Activated naive CD8-positive, alpha-beta T cell treated with anti-CD3 and anti-CD28 coated beads, Interleukin-2, amount 10 ng/mL, durations not matched to agents 7 days and 5 days (primary cell): ENCODE data around the gene PPM1D. TPM values are rescaled to one million over a fixed set of nuclear protein-coding genes. Genes with fewer than 3 reads are reported as not detected.
"Not testable (repeated sequence)": the region's sequence is repeated elsewhere in the genome, so short reads cannot be mapped to it uniquely, and the experiment has no call there.

Experiments used
- ATAC-seq: fragments of 150-1000 bp; cut with Tn5 transposase; one replicate; pipeline ENCODE4 v1.10.0; 2021; ENCODE audit warnings: low read depth, moderate library complexity
- POLR2A ChIA-PET: fragments of 350-600 bp; sonication (Branson Sonifier 250); formaldehyde crosslinking; loops from one replicate; lab custom pipeline; 2021; ENCODE audit warnings: antibody characterized with exemption; lab: Charles Lee
- DNase-seq: peaks from one replicate; pipeline ENCODE4 v3.0.0; 2021
- H3K27ac Mint-ChIP-seq: one replicate; pipeline ENCODE4 v1.8.0; 2022; ENCODE audit warnings: mild to moderate bottlenecking, mixed read lengths
- H3K27me3 Mint-ChIP-seq: one replicate; pipeline ENCODE4 v1.8.0; 2022; ENCODE audit warnings: mild to moderate bottlenecking, moderate library complexity, mixed read lengths
- H3K36me3 Mint-ChIP-seq: one replicate; pipeline ENCODE4 v1.8.0; 2021; ENCODE audit warnings: mild to moderate bottlenecking, mixed read lengths
- H3K4me1 Mint-ChIP-seq: one replicate; pipeline ENCODE4 v1.8.0; 2021; ENCODE audit warnings: mixed read lengths
- H3K4me3 Mint-ChIP-seq: one replicate; pipeline ENCODE4 v1.8.0; 2022; ENCODE audit warnings: mild to moderate bottlenecking, moderate library complexity, mixed read lengths
- H3K9me3 Mint-ChIP-seq: one replicate; pipeline ENCODE4 v1.8.0; 2021; ENCODE audit warnings: mixed read lengths
- total RNA-seq, 2 experiments: library from RNA; stranded (reverse); gene quantifications; one replicate each; pipeline ENCODE4 v1.2.3, GENCODE V29; 2021

Gene PPM1D
- total RNA-seq, 2 experiments from 2014 or later = 17.1 to 17.5 TPM

DNA sequence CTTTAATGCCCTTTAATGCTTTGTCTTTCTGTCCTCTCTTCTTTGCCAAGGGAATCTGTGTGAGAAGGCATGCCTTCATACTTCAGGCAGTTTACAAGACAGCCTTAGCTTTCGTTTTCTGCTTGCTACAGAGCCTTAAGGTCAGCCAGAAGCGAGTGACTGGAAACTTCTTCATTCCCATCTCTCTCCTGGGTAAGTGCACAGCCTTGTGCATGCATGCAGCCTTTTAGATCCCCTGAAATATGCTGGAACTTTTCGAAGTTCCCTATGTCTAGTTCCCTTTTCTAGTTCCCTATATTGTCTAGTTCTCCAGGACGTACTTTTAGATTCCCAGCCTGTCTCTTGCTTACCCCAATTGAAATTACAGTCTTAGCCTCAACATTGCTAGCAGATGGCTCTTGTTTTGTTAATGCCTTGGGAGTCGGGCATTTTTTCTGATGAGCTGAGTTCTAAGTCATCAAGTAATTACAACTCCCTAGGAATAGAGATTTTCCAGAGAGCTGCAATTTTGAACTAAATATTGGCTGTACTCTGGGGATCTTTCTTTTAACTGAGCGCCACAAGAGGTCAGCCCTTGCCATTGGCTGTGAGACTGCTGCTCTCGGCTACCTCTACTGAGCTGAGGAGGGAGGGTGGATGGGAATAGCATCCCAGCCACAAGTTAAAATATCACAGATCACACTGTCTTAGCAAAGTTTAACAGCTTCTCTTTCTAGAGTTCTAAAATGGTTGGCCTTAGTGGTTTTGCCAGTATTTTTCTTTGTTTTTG is 22.7 kb upstream of the PPM1D start:
- Mint-ChIP-seq H3K4me3 (peak overlapping the region; percentile 81), H3K27me3 (peaks cover 12% of the 10 kb centered on the region), H3K27ac (peak overlapping the region; percentile 52), H3K36me3 (no peaks in the 10 kb centered on the region), H3K4me1 (no peaks in the 10 kb centered on the region), H3K9me3 (no peaks in the 10 kb centered on the region)
- DNase-seq (no peak), ATAC-seq (peak; percentile 68)
- POLR2A ChIA-PET = interaction anchor here (0.7 to 1.8 kb wide), 2 partner anchors 22 to 204 kb away, joined by 4 to 12 read pairs; partner anchors contain the start of gene PPM1D

DNA sequence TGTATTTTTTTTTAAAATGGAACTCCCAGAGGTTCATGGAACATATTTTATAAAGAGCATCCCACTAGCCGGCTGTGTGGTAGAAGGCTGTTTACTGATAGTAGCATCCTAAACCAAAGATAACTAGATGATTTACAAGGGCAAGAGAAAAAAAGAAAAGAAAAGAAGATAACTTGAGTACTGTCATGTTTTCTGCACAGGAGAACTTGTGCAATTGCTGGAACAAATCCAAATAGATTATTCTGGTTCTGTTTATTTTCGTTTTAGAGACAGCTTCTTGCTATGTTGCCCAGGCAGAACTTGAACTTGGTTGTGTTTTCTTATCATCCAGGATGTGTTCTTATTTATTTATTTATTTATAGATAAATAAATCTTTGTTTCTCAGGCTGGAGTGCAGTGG is 20.9 kb upstream of the PPM1D start:
- Mint-ChIP-seq H3K36me3 (no peaks in the 10 kb centered on the region), H3K9me3 (no peaks in the 10 kb centered on the region)

DNA sequence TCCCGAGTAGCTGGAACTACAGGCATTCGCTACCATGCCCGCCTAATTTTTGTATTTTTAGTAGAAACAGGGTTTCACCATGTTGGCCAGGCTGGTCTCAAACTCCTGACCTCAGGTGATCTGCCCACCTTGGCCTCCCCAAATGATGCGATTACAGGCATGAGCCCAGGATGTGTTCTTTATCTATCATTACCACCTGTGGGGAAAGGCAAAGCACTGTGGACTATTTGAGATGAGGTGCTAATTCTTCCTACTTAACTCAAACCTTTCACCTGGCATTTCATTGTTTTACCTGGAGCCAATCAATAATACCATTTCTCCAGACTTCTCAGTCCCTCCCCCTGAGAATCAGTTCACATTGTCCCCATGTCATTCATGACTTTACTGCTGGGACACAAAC is 20.4 kb upstream of the PPM1D start:
- POLR2A ChIA-PET = no interaction called here
- no peaks in the 10 kb centered on the region for H3K4me1 Mint-ChIP-seq

More for the DNA sequence above, 20.9 kb upstream of the PPM1D start:
- no peak overlapping the region for H3K27ac Mint-ChIP-seq
- H3K27me3 Mint-ChIP-seq = peaks cover 3% of the 10 kb centered on the region
- no peak for DNase-seq
- H3K4me3 Mint-ChIP-seq = no peak overlapping the region
- ATAC-seq = no peak
- no peaks in the 10 kb centered on the region for H3K4me1 Mint-ChIP-seq
- POLR2A ChIA-PET = no interaction called here

GRCh38 chr17:60583008-60583407 is 17.0 kb upstream of the PPM1D start:
- Mint-ChIP-seq H3K27me3 (peaks cover 6% of the 10 kb centered on the region), H3K27ac (no peak overlapping the region), H3K9me3 (no peaks in the 10 kb centered on the region), H3K4me1 (no peaks in the 10 kb centered on the region), H3K4me3 (no peak overlapping the region), H3K36me3 (no peaks in the 10 kb centered on the region)
- DNase-seq (no peak), ATAC-seq (no peak)
- POLR2A ChIA-PET = no interaction called here

More for the DNA sequence above, 20.4 kb upstream of the PPM1D start:
- H3K36me3 Mint-ChIP-seq = no peaks in the 10 kb centered on the region
- no peak overlapping the region for H3K4me3 Mint-ChIP-seq
- H3K27me3 Mint-ChIP-seq = peaks cover 3% of the 10 kb centered on the region
- no peaks in the 10 kb centered on the region for H3K9me3 Mint-ChIP-seq
- ATAC-seq (no peak), DNase-seq (no peak)
- H3K27ac Mint-ChIP-seq = no peak overlapping the region

GRCh38 chr17:60585887-60586286 is 14.1 kb upstream of the PPM1D start:
- no peak for ATAC-seq
- Mint-ChIP-seq H3K27ac (no peak overlapping the region), H3K4me3 (no peak overlapping the region), H3K4me1 (no peaks in the 10 kb centered on the region), H3K9me3 (no peaks in the 10 kb centered on the region), H3K27me3 (peaks cover 3% of the 10 kb centered on the region), H3K36me3 (no peaks in the 10 kb centered on the region)
- POLR2A ChIA-PET = no interaction called here
- DNase-seq = no peak

DNA sequence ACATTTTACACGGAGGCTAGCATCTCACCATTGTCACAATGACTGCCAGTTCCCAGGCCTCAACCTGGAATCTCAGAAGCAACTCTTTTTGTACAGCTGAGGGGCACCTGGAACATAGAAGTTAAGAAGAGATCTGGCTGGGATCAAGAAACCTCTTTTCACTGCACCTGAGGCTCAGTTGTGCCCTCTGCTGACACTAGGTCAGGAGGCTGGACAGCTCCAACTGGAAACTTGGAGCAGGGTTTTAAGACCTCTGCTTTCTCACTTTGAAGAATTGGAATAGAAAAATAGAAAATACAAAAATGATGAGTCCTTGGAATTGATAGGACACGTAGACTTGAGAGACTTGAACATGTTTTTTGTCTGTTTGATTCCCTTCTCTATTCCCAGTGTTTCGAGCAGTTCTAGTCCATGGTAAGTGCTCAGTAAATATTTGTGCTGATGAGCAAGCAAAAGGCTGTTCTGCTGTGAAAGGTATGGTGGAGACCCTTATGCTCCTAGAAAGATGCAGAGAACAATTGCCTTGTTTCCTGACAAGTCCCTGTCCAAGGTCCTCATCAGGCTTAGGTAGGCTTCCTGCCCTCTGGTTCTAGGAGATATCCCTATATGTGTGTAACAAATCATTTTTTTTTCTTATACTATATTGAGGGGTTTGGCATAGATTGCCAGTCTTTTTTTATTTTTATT is 13.6 kb upstream of the PPM1D start:
- ATAC-seq (no peak), DNase-seq (no peak)
- Mint-ChIP-seq H3K27ac (no peak overlapping the region), H3K9me3 (no peaks in the 10 kb centered on the region), H3K4me3 (no peak overlapping the region), H3K27me3 (peaks cover 4% of the 10 kb centered on the region), H3K4me1 (no peaks in the 10 kb centered on the region), H3K36me3 (no peaks in the 10 kb centered on the region)
- POLR2A ChIA-PET = no interaction called here

- no peak for DNase-seq
- POLR2A ChIA-PET = no interaction called here
Observed at GRCh38 chr17:60590070-60590469, 9.9 kb upstream of the PPM1D start.

DNA sequence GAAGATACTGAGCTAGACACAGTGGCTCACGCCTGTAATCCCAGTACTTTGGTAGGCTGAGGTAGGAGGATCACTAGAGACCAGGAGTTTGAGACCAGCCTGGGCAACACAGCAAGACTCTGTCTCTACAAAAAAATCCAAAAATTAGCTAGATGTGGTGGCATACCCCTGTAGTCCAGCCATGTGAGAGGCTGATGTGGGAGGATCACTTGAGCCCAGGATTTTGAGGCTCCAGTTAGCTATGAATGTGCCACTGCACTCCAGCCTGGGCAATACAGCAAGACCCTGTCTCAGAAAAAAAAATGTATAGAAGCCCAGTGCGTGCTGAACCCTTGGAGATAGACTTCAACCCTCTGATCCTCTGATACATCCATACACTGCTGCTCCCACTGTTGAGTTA is 7.2 kb upstream of the PPM1D start:
- DNase-seq (no peak), ATAC-seq (no peak)
- Mint-ChIP-seq H3K9me3 (no peaks in the 10 kb centered on the region), H3K36me3 (peaks cover 1% of the 10 kb centered on the region), H3K4me3 (no peak overlapping the region), H3K4me1 (peaks cover 2% of the 10 kb centered on the region), H3K27ac (no peak overlapping the region), H3K27me3 (peaks cover 9% of the 10 kb centered on the region)
- POLR2A ChIA-PET = no interaction called here

More at GRCh38 chr17:60590070-60590469, 9.9 kb upstream of the PPM1D start:
- ATAC-seq = no peak
- no peaks in the 10 kb centered on the region for H3K4me1 Mint-ChIP-seq
- peaks cover 9% of the 10 kb centered on the region for H3K27me3 Mint-ChIP-seq
- no peak overlapping the region for H3K4me3 Mint-ChIP-seq
- no peak overlapping the region for H3K27ac Mint-ChIP-seq
- H3K9me3 Mint-ChIP-seq = no peaks in the 10 kb centered on the region
- no peaks in the 10 kb centered on the region for H3K36me3 Mint-ChIP-seq

GRCh38 chr17:60593441-60594036 is 6.5 kb upstream of the PPM1D start:
- POLR2A ChIA-PET, DNase-seq, H3K9me3 Mint-ChIP-seq, H3K27ac Mint-ChIP-seq, H3K36me3 Mint-ChIP-seq, H3K4me3 Mint-ChIP-seq, ATAC-seq, H3K27me3 Mint-ChIP-seq: not testable (repeated sequence)
- peaks cover 10% of the 10 kb centered on the region for H3K4me1 Mint-ChIP-seq

GRCh38 chr17:60594170-60594569 is 5.8 kb upstream of the PPM1D start:
- H3K27me3 Mint-ChIP-seq, H3K27ac Mint-ChIP-seq, H3K4me3 Mint-ChIP-seq, DNase-seq, POLR2A ChIA-PET, H3K9me3 Mint-ChIP-seq, H3K36me3 Mint-ChIP-seq, ATAC-seq: not testable (repeated sequence)
- peaks cover 14% of the 10 kb centered on the region for H3K4me1 Mint-ChIP-seq

DNA sequence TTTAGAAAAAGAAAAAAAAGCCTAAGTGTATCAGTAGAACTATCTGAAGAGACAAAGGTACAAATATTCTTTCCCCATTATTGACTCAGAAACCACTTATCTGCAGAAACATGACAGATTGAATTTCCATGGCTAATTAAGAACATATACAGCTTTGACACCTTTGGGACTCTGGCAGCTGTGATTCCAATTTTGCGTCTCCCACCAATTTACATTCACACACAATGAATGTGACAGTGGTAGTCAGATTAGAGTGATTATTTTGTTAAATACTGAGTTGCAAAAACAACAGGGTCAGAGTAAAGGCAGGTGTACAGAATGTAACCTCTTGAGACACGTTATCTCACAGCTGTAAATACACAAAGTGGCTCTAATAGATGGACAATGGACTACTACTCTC is 5.3 kb upstream of the PPM1D start:
- Mint-ChIP-seq H3K27ac (no peak overlapping the region), H3K4me1 (peaks cover 15% of the 10 kb centered on the region), H3K9me3 (no peaks in the 10 kb centered on the region), H3K36me3 (peaks cover 1% of the 10 kb centered on the region), H3K4me3 (no peak overlapping the region), H3K27me3 (peaks cover 9% of the 10 kb centered on the region)
- POLR2A ChIA-PET = interaction anchor here (0.7 kb wide), 1 partner anchor 194 kb away, joined by 4 read pairs; no protein-coding TSS in a partner anchor
- no peak for DNase-seq
- no peak for ATAC-seq

GRCh38 chr17:60597297-60597696 is 2.7 kb upstream of the PPM1D start:
- no peak overlapping the region for H3K27ac Mint-ChIP-seq
- no peak for ATAC-seq
- no peaks in the 10 kb centered on the region for H3K9me3 Mint-ChIP-seq
- H3K36me3 Mint-ChIP-seq = peaks cover 5% of the 10 kb centered on the region
- DNase-seq = no peak
- POLR2A ChIA-PET = interaction anchor here (0.6 kb wide), 1 partner anchor 370 kb away, joined by 4 read pairs; no protein-coding TSS in a partner anchor
- no peak overlapping the region for H3K4me3 Mint-ChIP-seq
- H3K27me3 Mint-ChIP-seq = peaks cover 1% of the 10 kb centered on the region
- peaks cover 20% of the 10 kb centered on the region for H3K4me1 Mint-ChIP-seq

GRCh38 chr17:60598001-60598736 is 1.8 kb upstream of the PPM1D start:
- peak overlapping the region; percentile 57 for H3K27ac Mint-ChIP-seq
- no peaks in the 10 kb centered on the region for H3K9me3 Mint-ChIP-seq
- H3K4me3 Mint-ChIP-seq = peak overlapping the region; percentile 35
- no peaks in the 10 kb centered on the region for H3K27me3 Mint-ChIP-seq
- POLR2A ChIA-PET = interaction anchor here (0.6 to 2.1 kb wide), 3 partner anchors 18 to 371 kb away, joined by 3 to 12 read pairs (median 4); no protein-coding TSS in a partner anchor
- peaks cover 23% of the 10 kb centered on the region for H3K4me1 Mint-ChIP-seq
- H3K36me3 Mint-ChIP-seq = peaks cover 7% of the 10 kb centered on the region
- DNase-seq (no peak), ATAC-seq (no peak)
